ENCODE measurements around the gene KAT2B. TPM values are rescaled to one million over a fixed set of nuclear protein-coding genes. Genes with fewer than 3 reads are reported as not detected.
A peak's percentile ranks its signal among the peaks of the same experiment; 100 is the strongest.

The KAT2B gene
- total RNA-seq, 1 donor from 2014 or later, result 1.8 TPM

GRCh38 chr3:20039466-20039764, 831 bp upstream of the KAT2B start:
- Histone ChIP-seq H3K4me3 (ENCODE audit: low read depth, low read length) (peak overlapping the region; percentile 55), H3K27me3 (ENCODE audit: control insufficient read depth, insufficient read depth, low read length) (no peaks in the 10 kb centered on the region), H3K36me3 (ENCODE audit: control insufficient read depth, insufficient read depth, low read length) (no peaks in the 10 kb centered on the region)
- DNase-seq (ENCODE audit: low read depth), result no peak
- no peak for TF ChIP-seq CTCF (IDR thresholded peaks at IDR 0.05; ENCODE audit: insufficient read depth, low read length, poor library complexity, severe bottlenecking)

GRCh38 chr3:20040548-20041196, 426 bp downstream of the KAT2B start:
- DNase-seq (ENCODE audit: low read depth), result no peak
- Histone ChIP-seq H3K27me3 (ENCODE audit: control insufficient read depth, insufficient read depth, low read length) (no peaks in the 10 kb centered on the region), H3K36me3 (ENCODE audit: control insufficient read depth, insufficient read depth, low read length) (no peaks in the 10 kb centered on the region), H3K4me3 (ENCODE audit: low read depth, low read length) (peak overlapping the region; percentile 55)
- TF ChIP-seq CTCF (IDR thresholded peaks at IDR 0.05; ENCODE audit: insufficient read depth, low read length, poor library complexity, severe bottlenecking), result peak; percentile 23

GRCh38 chr3:20041197-20041780, 1.0 kb downstream of the KAT2B start:
- DNase-seq (ENCODE audit: low read depth), result no peak

DNA sequence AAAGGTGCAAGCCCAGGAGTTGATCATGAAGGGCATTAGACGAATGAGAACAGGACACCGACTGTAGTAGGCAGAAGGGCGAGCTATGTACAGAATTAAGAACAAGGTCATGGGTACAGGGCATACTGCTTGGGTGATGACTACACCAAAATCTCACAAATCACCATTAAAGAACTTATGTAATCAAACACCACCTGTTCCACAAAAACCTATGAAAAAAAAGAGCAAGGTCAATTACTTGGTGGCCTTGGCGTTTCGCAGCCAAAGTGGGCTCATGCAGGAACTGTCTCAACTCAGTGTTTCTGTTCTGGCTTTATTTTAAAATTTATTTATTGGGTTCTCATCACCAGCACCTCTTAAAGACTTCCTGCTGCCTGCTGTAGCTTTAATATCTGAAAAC, 2.1 kb downstream of the KAT2B start:
- no peak for DNase-seq (ENCODE audit: low read depth)
- Histone ChIP-seq H3K27me3 (ENCODE audit: control insufficient read depth, insufficient read depth, low read length) (no peaks in the 10 kb centered on the region), H3K4me3 (ENCODE audit: low read depth, low read length) (no peak overlapping the region), H3K36me3 (ENCODE audit: control insufficient read depth, insufficient read depth, low read length) (no peaks in the 10 kb centered on the region)
- TF ChIP-seq CTCF (IDR thresholded peaks at IDR 0.05; ENCODE audit: insufficient read depth, low read length, poor library complexity, severe bottlenecking), result no peak

More at GRCh38 chr3:20041197-20041780, 1.0 kb downstream of the KAT2B start:
- Histone ChIP-seq H3K36me3 (ENCODE audit: control insufficient read depth, insufficient read depth, low read length) (no peaks in the 10 kb centered on the region), H3K27me3 (ENCODE audit: control insufficient read depth, insufficient read depth, low read length) (no peaks in the 10 kb centered on the region), H3K4me3 (ENCODE audit: low read depth, low read length) (peak overlapping the region; percentile 55)
- no peak for TF ChIP-seq CTCF (IDR thresholded peaks at IDR 0.05; ENCODE audit: insufficient read depth, low read length, poor library complexity, severe bottlenecking)

- DNase-seq (ENCODE audit: low read depth), result no peak
Observed at GRCh38 chr3:20043396-20043795, 3.1 kb downstream of the KAT2B start.

More at GRCh38 chr3:20043396-20043795, 3.1 kb downstream of the KAT2B start:
- Histone ChIP-seq H3K36me3 (ENCODE audit: control insufficient read depth, insufficient read depth, low read length) (no peaks in the 10 kb centered on the region), H3K4me3 (ENCODE audit: low read depth, low read length) (no peak overlapping the region), H3K27me3 (ENCODE audit: control insufficient read depth, insufficient read depth, low read length) (no peaks in the 10 kb centered on the region)
- no peak for TF ChIP-seq CTCF (IDR thresholded peaks at IDR 0.05; ENCODE audit: insufficient read depth, low read length, poor library complexity, severe bottlenecking)
